ENCODE results near the gene PALM.

PALM gene

GRCh38 chr19:787536-787935, 78.8 kb downstream of the PALM start:
- no peak overlapping the region for H2AFZ ChIP-seq (ENCODE audit: low read length)

DNA sequence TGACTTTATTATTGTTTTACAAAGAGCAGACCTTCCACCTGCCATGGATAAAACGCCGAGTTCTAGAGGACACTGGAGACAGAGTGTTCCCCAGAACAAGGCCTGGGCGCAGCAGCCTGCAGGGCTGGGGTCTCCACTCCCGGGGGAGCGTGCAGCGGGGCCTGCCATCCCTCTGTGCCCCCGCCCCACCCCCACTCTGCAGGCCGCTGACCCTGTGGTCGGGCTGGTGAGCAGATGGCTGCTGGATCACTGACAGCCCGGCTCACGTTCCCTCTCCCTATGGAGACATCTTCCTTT, 79.9 kb downstream of the PALM start:
- H2AFZ ChIP-seq (ENCODE audit: low read length) = no peak overlapping the region
- DNase-seq = no peak
- H3F3A ChIP-seq (ENCODE audit: insufficient read depth, low read length) = no peaks in the 10 kb centered on the region
- no peak overlapping the region for H3K4me3 ChIP-seq (ENCODE audit: low read length)
- no peak overlapping the region for H3K9ac ChIP-seq (ENCODE audit: low read length)
- H3K9me3 ChIP-seq (replicated peaks; ENCODE audit: insufficient read depth, low read length) = no peaks in the 10 kb centered on the region
- TF ChIP-seq EZH2 (optimal IDR thresholded peaks at IDR 0.05; ENCODE audit: low read depth, low read length) (no peak), EZH2phosphoT487 (IDR thresholded peaks at IDR 0.05; ENCODE audit: low read length) (no peak), CTCF (IDR thresholded peaks at IDR 0.05; ENCODE audit: low read length) (no peak)
- H3K27me3 ChIP-seq (replicated peaks; ENCODE audit: insufficient read depth, low read length) = peaks cover 34% of the 10 kb centered on the region
- no peaks in the 10 kb centered on the region for H3K36me3 ChIP-seq (replicated peaks; ENCODE audit: insufficient read depth, low read length)
- H3K9me2 ChIP-seq (replicated peaks; ENCODE audit: insufficient read depth, low read length) = no peaks in the 10 kb centered on the region
- no peaks in the 10 kb centered on the region for H3K79me2 ChIP-seq (ENCODE audit: low read length)
- H4K20me1 ChIP-seq (ENCODE audit: insufficient read depth, low read length) = no peaks in the 10 kb centered on the region
- no peak overlapping the region for H3K4me2 ChIP-seq (ENCODE audit: low read depth, low read length)
- no peaks in the 10 kb centered on the region for H3K4me1 ChIP-seq (ENCODE audit: low read length)
- no peak overlapping the region for H3K27ac ChIP-seq (ENCODE audit: low read length)

More at GRCh38 chr19:787536-787935, 78.8 kb downstream of the PALM start:
- H3K27ac ChIP-seq (ENCODE audit: low read length) = no peak overlapping the region
- H3K4me1 ChIP-seq (ENCODE audit: low read length) = no peaks in the 10 kb centered on the region
- H3K9me3 ChIP-seq (replicated peaks; ENCODE audit: insufficient read depth, low read length) = no peaks in the 10 kb centered on the region
- H4K20me1 ChIP-seq (ENCODE audit: insufficient read depth, low read length) = no peaks in the 10 kb centered on the region
- no peak overlapping the region for H3K4me2 ChIP-seq (ENCODE audit: low read depth, low read length)
- TF ChIP-seq EZH2phosphoT487 (IDR thresholded peaks at IDR 0.05; ENCODE audit: low read length) = no peak
- no peak for TF ChIP-seq CTCF (IDR thresholded peaks at IDR 0.05; ENCODE audit: low read length)
- no peak for TF ChIP-seq EZH2 (optimal IDR thresholded peaks at IDR 0.05; ENCODE audit: low read depth, low read length)
- no peaks in the 10 kb centered on the region for H3K9me2 ChIP-seq (replicated peaks; ENCODE audit: insufficient read depth, low read length)
- H3K4me3 ChIP-seq (ENCODE audit: low read length) = no peak overlapping the region
- no peak overlapping the region for H3K9ac ChIP-seq (ENCODE audit: low read length)
- peaks cover 42% of the 10 kb centered on the region for H3K27me3 ChIP-seq (replicated peaks; ENCODE audit: insufficient read depth, low read length)
- H3K36me3 ChIP-seq (replicated peaks; ENCODE audit: insufficient read depth, low read length) = no peaks in the 10 kb centered on the region
- H3K79me2 ChIP-seq (ENCODE audit: low read length) = no peaks in the 10 kb centered on the region
- no peaks in the 10 kb centered on the region for H3F3A ChIP-seq (ENCODE audit: insufficient read depth, low read length)
- no peak for DNase-seq

DNA sequence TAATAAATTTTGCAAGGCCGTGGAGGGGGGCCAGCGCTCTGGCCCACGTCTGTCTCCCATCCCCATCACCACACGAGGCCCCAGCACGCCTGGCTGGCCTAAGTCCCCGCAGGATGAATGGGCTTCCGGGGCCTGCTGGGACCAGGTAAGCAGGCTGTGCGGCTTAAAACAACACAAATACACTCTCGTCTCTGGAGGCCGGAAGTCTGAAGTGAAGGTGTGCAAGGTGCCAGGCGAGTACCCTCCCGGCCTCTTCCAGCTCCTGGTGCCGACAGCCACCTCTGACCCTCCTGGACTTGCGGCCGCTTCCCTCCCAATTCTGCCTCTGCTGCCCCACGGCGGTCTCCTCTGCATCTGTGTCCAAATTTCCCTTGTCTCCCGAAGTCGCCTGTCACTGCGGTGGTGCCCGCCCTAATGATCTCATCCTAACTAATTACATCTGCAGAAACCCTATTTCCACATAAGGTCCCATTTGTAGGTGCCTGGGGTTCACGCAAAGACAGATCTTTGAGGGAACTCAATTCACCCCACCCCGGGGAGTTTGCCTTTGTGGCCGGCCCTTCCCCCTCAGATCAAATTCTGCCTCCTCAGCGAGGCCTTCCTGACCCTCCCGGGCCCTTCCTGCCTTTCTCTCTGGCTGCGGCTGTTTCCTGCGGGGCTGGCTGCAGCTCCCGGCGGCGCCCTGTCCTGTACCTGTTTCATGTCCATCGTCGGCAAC, 80.4 kb downstream of the PALM start:
- Histone ChIP-seq H3K27ac (ENCODE audit: low read length) (no peak overlapping the region), H3K9ac (ENCODE audit: low read length) (no peak overlapping the region)

DNA sequence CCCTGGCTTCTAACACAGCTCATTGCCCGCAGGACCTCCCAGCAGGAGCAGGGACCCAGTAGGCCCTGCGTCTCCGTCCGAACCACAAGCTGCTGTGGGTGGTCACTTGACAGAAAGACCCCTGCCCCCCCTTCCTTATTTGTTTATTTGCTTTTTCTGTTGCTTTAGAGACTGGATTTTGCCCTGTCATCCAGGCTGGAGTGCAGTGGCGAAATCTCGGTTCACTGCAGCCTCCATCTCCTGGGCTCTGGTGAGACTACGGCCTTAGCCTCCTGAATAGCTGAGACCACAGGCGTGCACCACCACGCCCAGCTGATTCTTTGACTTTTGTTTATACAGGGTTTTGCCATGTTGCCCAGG, 80.9 kb downstream of the PALM start:
- H3K9me3 ChIP-seq (replicated peaks; ENCODE audit: insufficient read depth, low read length) = no peaks in the 10 kb centered on the region
- H3K79me2 ChIP-seq (ENCODE audit: low read length) = no peaks in the 10 kb centered on the region
- H3K9ac ChIP-seq (ENCODE audit: low read length) = no peak overlapping the region
- TF ChIP-seq CTCF (IDR thresholded peaks at IDR 0.05; ENCODE audit: low read length) = no peak
- no peak for TF ChIP-seq EZH2phosphoT487 (IDR thresholded peaks at IDR 0.05; ENCODE audit: low read length)
- no peak for TF ChIP-seq EZH2 (optimal IDR thresholded peaks at IDR 0.05; ENCODE audit: low read depth, low read length)
- no peak overlapping the region for H3K27ac ChIP-seq (ENCODE audit: low read length)
- H3K4me1 ChIP-seq (ENCODE audit: low read length) = no peaks in the 10 kb centered on the region
- H3K27me3 ChIP-seq (replicated peaks; ENCODE audit: insufficient read depth, low read length) = peaks cover 24% of the 10 kb centered on the region
- DNase-seq = no peak
- no peak overlapping the region for H3K4me2 ChIP-seq (ENCODE audit: low read depth, low read length)
- no peaks in the 10 kb centered on the region for H3F3A ChIP-seq (ENCODE audit: insufficient read depth, low read length)
- no peak overlapping the region for H2AFZ ChIP-seq (ENCODE audit: low read length)
- H3K4me3 ChIP-seq (ENCODE audit: low read length) = no peak overlapping the region
- no peaks in the 10 kb centered on the region for H3K36me3 ChIP-seq (replicated peaks; ENCODE audit: insufficient read depth, low read length)
- no peaks in the 10 kb centered on the region for H4K20me1 ChIP-seq (ENCODE audit: insufficient read depth, low read length)
- no peaks in the 10 kb centered on the region for H3K9me2 ChIP-seq (replicated peaks; ENCODE audit: insufficient read depth, low read length)

More for the DNA sequence above, 80.4 kb downstream of the PALM start:
- H2AFZ ChIP-seq (ENCODE audit: low read length) = no peak overlapping the region
- H3K9me3 ChIP-seq (replicated peaks; ENCODE audit: insufficient read depth, low read length) = no peaks in the 10 kb centered on the region
- no peak for TF ChIP-seq EZH2phosphoT487 (IDR thresholded peaks at IDR 0.05; ENCODE audit: low read length)
- H4K20me1 ChIP-seq (ENCODE audit: insufficient read depth, low read length) = no peaks in the 10 kb centered on the region
- H3K4me3 ChIP-seq (ENCODE audit: low read length) = no peak overlapping the region
- H3K4me2 ChIP-seq (ENCODE audit: low read depth, low read length) = no peak overlapping the region
- H3K27me3 ChIP-seq (replicated peaks; ENCODE audit: insufficient read depth, low read length) = peaks cover 30% of the 10 kb centered on the region
- no peak for DNase-seq
- no peaks in the 10 kb centered on the region for H3K79me2 ChIP-seq (ENCODE audit: low read length)
- H3K4me1 ChIP-seq (ENCODE audit: low read length) = no peaks in the 10 kb centered on the region
- no peaks in the 10 kb centered on the region for H3K36me3 ChIP-seq (replicated peaks; ENCODE audit: insufficient read depth, low read length)
- H3K9me2 ChIP-seq (replicated peaks; ENCODE audit: insufficient read depth, low read length) = no peaks in the 10 kb centered on the region
- no peaks in the 10 kb centered on the region for H3F3A ChIP-seq (ENCODE audit: insufficient read depth, low read length)
